Trophoblast cell (in vitro differentiated cells and primary cell): Measurements from ENCODE around the gene TMC6.

ENCODE experiments used
- DNase-seq, 2 donors: peaks; one replicate each; pipeline ENCODE4 v3.0.0-alpha.2; 2016
- H2AFZ ChIP-seq: 2 replicates; pipeline ENCODE4 v1.6.1; 2013; ENCODE audit warnings: low read length, moderate library complexity, mild to moderate bottlenecking; ENCODE audit not compliant: insufficient read depth, poor library complexity
- H2AK5ac ChIP-seq: 2 replicates; pipeline ENCODE4 v1.6.1; 2013; ENCODE audit warnings: mild to moderate bottlenecking, low read length
- H2BK120ac ChIP-seq: 2 replicates; pipeline ENCODE4 v1.6.1; 2013; ENCODE audit warnings: low read length, mild to moderate bottlenecking, moderate library complexity; ENCODE audit not compliant: insufficient read depth, poor library complexity
- H2BK12ac ChIP-seq: 2 replicates; pipeline ENCODE4 v1.6.1; 2013; ENCODE audit warnings: mild to moderate bottlenecking, low read length, moderate library complexity
- H2BK5ac ChIP-seq: 2 replicates; pipeline ENCODE4 v1.6.1; 2013; ENCODE audit warnings: low read length, low read depth, moderate library complexity, mild to moderate bottlenecking; ENCODE audit not compliant: poor library complexity
- H3K14ac ChIP-seq: 2 replicates; pipeline ENCODE4 v1.6.1; 2013; ENCODE audit warnings: mild to moderate bottlenecking, low read length
- H3K18ac ChIP-seq: 2 replicates; pipeline ENCODE4 v1.6.1; 2013; ENCODE audit warnings: mild to moderate bottlenecking, low read length
- H3K23ac ChIP-seq: 2 replicates; pipeline ENCODE4 v1.6.1; 2013; ENCODE audit warnings: low read length
- H3K27ac ChIP-seq: 2 replicates; pipeline ENCODE4 v1.5.1; 2013; ENCODE audit warnings: low read depth, mild to moderate bottlenecking, inconsistent platforms, low read length, moderate library complexity
- H3K27me3 ChIP-seq: 2 replicates; pipeline ENCODE4 v1.6.1; 2013; ENCODE audit warnings: inconsistent platforms, mild to moderate bottlenecking, low read length, moderate library complexity; ENCODE audit not compliant: insufficient read depth
- H3K36me3 ChIP-seq, 2 experiments: 1 replicate in 1 of 2; 2 replicates in 1 of 2; pipeline ENCODE4 v1.6.1; 2013; ENCODE audit warnings: low read length in 2 of 2, mild to moderate bottlenecking in 2 of 2, moderate library complexity in 1 of 2; ENCODE audit not compliant: insufficient read depth in 2 of 2, control insufficient read depth in 1 of 2
- H3K4ac ChIP-seq: 2 replicates; pipeline ENCODE4 v1.6.1; 2013; ENCODE audit warnings: low read depth, mild to moderate bottlenecking, low read length, moderate library complexity
- H3K4me1 ChIP-seq, 2 experiments: 1 replicate in 1 of 2; 2 replicates in 1 of 2; pipeline ENCODE4 v1.6.1; 2013; ENCODE audit warnings: low read length in 2 of 2, mild to moderate bottlenecking in 2 of 2, moderate library complexity in 1 of 2; ENCODE audit not compliant: insufficient read depth in 2 of 2, control insufficient read depth in 1 of 2
- H3K4me2 ChIP-seq: 2 replicates; pipeline ENCODE4 v1.6.1; 2013; ENCODE audit warnings: inconsistent platforms, mild to moderate bottlenecking, low read length, moderate library complexity
- H3K4me3 ChIP-seq: 2 replicates; pipeline ENCODE4 v1.5.1; 2013; ENCODE audit warnings: mild to moderate bottlenecking, low read depth, low read length, inconsistent platforms
- H3K79me1 ChIP-seq: one replicate; pipeline ENCODE4 v1.6.1; 2013; ENCODE audit warnings: low read length
- H3K79me2 ChIP-seq: 2 replicates; pipeline ENCODE4 v1.6.1; 2013; ENCODE audit warnings: low read length, mild to moderate bottlenecking; ENCODE audit not compliant: control insufficient read depth, insufficient read depth, poor library complexity
- H3K9ac ChIP-seq: 2 replicates; pipeline ENCODE4 v1.6.1; 2013; ENCODE audit warnings: mild to moderate bottlenecking, low read length
- H3K9me3 ChIP-seq: 2 replicates; pipeline ENCODE4 v1.6.1; 2013; ENCODE audit warnings: low read depth, mild to moderate bottlenecking, control low read depth, inconsistent platforms, low read length; ENCODE audit not compliant: insufficient read depth
- H4K12ac ChIP-seq: 2 replicates; pipeline ENCODE4 v1.6.1; 2013; ENCODE audit warnings: low read depth, mild to moderate bottlenecking, low read length, moderate library complexity
- H4K8ac ChIP-seq: 2 replicates; pipeline ENCODE4 v1.6.1; 2013; ENCODE audit warnings: low read depth, mild to moderate bottlenecking, low read length, moderate library complexity
- H4K91ac ChIP-seq: one replicate; pipeline ENCODE4 v1.6.1; 2013; ENCODE audit warnings: low read depth, mild to moderate bottlenecking, low read length, moderate library complexity
- whole genome bisulfite sequencing: extraction: QIAGEN DNeasy Blood & Tissue Kit; methylation state at CpG from one replicate; pipeline ENCODE4 v1.1.7; 2013; ENCODE audit warnings: missing lambda C conversion rate; ENCODE audit not compliant: insufficient read length, insufficient coverage; ENCODE audit errors: extremely low coverage; 5-methylcytosine and 5-hydroxymethylcytosine counted together

Gene TMC6

GRCh38 chr17:78075545-78075944 is 53.0 kb downstream of the TMC6 start:
- Histone ChIP-seq H3K4ac (no peak overlapping the region), H3K79me1 (no peaks in the 10 kb centered on the region), H2BK12ac (no peak overlapping the region), H3K79me2 (no peaks in the 10 kb centered on the region), H3K9me3 (peaks cover 3% of the 10 kb centered on the region), H3K23ac (no peak overlapping the region), H3K4me3 (no peak overlapping the region), H4K8ac (no peak overlapping the region), H3K14ac (no peak overlapping the region), H3K18ac (no peak overlapping the region), H3K27ac (no peak overlapping the region), H2AFZ (no peak overlapping the region), H3K4me2 (no peak overlapping the region), H3K27me3 (no peaks in the 10 kb centered on the region), H3K36me3 (peaks cover 5 to 7% of the 10 kb centered on the region in 2 experiments), H4K91ac (no peak overlapping the region), H3K9ac (no peak overlapping the region), H2BK120ac (no peak overlapping the region), H4K12ac (no peak overlapping the region), H2BK5ac (no peak overlapping the region), H2AK5ac (no peak overlapping the region), H3K4me1 (no peaks in the 10 kb centered on the region)
- WGBS: no CpG with 5 or more reads among the region's 5 CpGs
- DNase-seq: no peak

DNA sequence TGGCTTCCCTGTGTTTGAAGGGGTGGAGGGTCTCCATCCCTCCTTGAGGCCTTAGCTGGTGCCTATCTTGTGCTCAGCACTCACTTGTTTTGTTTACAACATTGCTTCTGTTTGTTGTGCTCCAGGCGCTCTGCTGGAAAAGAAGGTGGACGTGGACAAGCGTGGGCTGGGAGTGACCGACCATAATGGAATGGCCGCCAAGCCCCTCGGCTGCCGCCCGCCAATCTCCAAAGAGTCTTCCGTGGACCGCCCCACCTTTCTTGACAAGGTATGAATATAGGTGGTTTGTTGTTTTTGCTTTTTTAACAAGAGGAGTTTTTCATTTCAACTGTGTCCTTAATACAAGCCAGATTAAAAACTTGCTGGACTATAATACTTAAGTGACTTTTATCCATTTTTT is 53.5 kb downstream of the TMC6 start:
- Histone ChIP-seq H3K14ac (no peak overlapping the region), H3K9me3 (peaks cover 3% of the 10 kb centered on the region), H3K4ac (no peak overlapping the region), H4K12ac (no peak overlapping the region), H3K79me1 (no peaks in the 10 kb centered on the region), H4K8ac (no peak overlapping the region), H3K4me2 (no peak overlapping the region), H3K23ac (no peak overlapping the region), H3K4me3 (no peak overlapping the region), H2BK12ac (no peak overlapping the region), H3K18ac (no peak overlapping the region), H3K36me3 (peaks cover 5 to 7% of the 10 kb centered on the region in 2 experiments), H2AK5ac (no peak overlapping the region), H3K9ac (no peak overlapping the region), H4K91ac (no peak overlapping the region), H3K79me2 (no peaks in the 10 kb centered on the region), H2BK5ac (no peak overlapping the region), H2BK120ac (no peak overlapping the region), H3K27me3 (no peaks in the 10 kb centered on the region), H2AFZ (no peak overlapping the region), H3K27ac (no peak overlapping the region), H3K4me1 (no peaks in the 10 kb centered on the region)
- no peak for DNase-seq
- no CpG with 5 or more reads among the region's 10 CpGs for WGBS

- Histone ChIP-seq H2AFZ (no peak overlapping the region), H4K12ac (no peak overlapping the region), H4K8ac (no peak overlapping the region), H3K4ac (no peak overlapping the region), H3K4me1 (no peaks in the 10 kb centered on the region), H3K14ac (no peak overlapping the region), H3K23ac (no peak overlapping the region), H3K9me3 (peaks cover 3% of the 10 kb centered on the region), H3K27me3 (no peaks in the 10 kb centered on the region), H3K4me2 (no peak overlapping the region), H2BK120ac (no peak overlapping the region), H2BK5ac (no peak overlapping the region), H3K4me3 (no peak overlapping the region), H3K18ac (no peak overlapping the region), H2AK5ac (no peak overlapping the region), H3K79me1 (no peaks in the 10 kb centered on the region), H3K36me3 (peaks cover 5 to 6% of the 10 kb centered on the region in 2 experiments), H4K91ac (no peak overlapping the region), H2BK12ac (no peak overlapping the region), H3K79me2 (no peaks in the 10 kb centered on the region), H3K27ac (no peak overlapping the region), H3K9ac (no peak overlapping the region)
- DNase-seq: no peak
- WGBS: no CpG with 5 or more reads among the region's 3 CpGs
These were observed 55.6 kb downstream of the TMC6 start for GRCh38 chr17:78072961-78073360.

GRCh38 chr17:78069695-78070094 is 58.9 kb downstream of the TMC6 start:
- Histone ChIP-seq H4K12ac (no peak overlapping the region), H3K79me2 (no peaks in the 10 kb centered on the region), H3K27ac (no peak overlapping the region), H2AFZ (no peak overlapping the region), H2BK120ac (no peak overlapping the region), H3K14ac (no peak overlapping the region), H3K4me1 (no peaks in the 10 kb centered on the region), H3K4ac (no peak overlapping the region), H3K4me2 (no peak overlapping the region), H3K27me3 (no peaks in the 10 kb centered on the region), H4K8ac (no peak overlapping the region), H4K91ac (no peak overlapping the region), H3K23ac (no peak overlapping the region), H3K36me3 (peaks cover 3 to 4% of the 10 kb centered on the region in 2 experiments), H3K9ac (no peak overlapping the region), H3K9me3 (peaks cover 3% of the 10 kb centered on the region), H2AK5ac (no peak overlapping the region), H3K18ac (no peak overlapping the region), H2BK5ac (no peak overlapping the region), H3K79me1 (no peaks in the 10 kb centered on the region), H3K4me3 (no peak overlapping the region), H2BK12ac (no peak overlapping the region)
- DNase-seq: no peak
- no CpG with 5 or more reads among the region's 4 CpGs for WGBS
